ENCODE results near the gene TBPL1. TPM values are rescaled to one million over a fixed set of nuclear protein-coding genes. Genes with fewer than 3 reads are reported as not detected.

Gene TBPL1
- total and polyA plus RNA-seq, 2 of the 8 experiments (the other 6 are each of a cell fraction or from before 2014, with no cell fraction given), result 32.5 to 67.0 TPM

- DNase-seq (ENCODE audit: low read depth in 1 of 2, low spot score in 2 of 2) (no peak), FAIRE-seq (no peak)
- Histone ChIP-seq H3K36me3 (ENCODE audit: control insufficient read depth in 2 of 4, insufficient read depth in 4 of 4, low read length in 3 of 4) (peaks cover 0 to 4% (median 0%) of the 10 kb centered on the region in 4 experiments; a peak in 2 of 8 replicates), H3K23me2 (ENCODE audit: low read depth, low read length) (no peaks in the 10 kb centered on the region), H3K79me2 (ENCODE audit: control insufficient read depth in 1 of 2, insufficient read depth in 2 of 2, low read length in 2 of 2) (no peaks in the 10 kb centered on the region), H3K56ac (replicated peaks; ENCODE audit: insufficient read length, low read depth, low read length) (no peak overlapping the region), H2BK15ac (ENCODE audit: low read length) (no peak overlapping the region), H3K4me3 (ENCODE audit: extremely low read depth in 1 of 4, insufficient read depth in 2 of 4, low read depth in 3 of 4, low read length in 4 of 4) (no peak overlapping the region), H2BK120ac (replicated peaks; ENCODE audit: low read depth, low read length) (no peak overlapping the region), H2AK5ac (ENCODE audit: low read depth, low read length) (no peak overlapping the region), H4K20me1 (replicated peaks in 1 of 2; ENCODE audit: control insufficient read depth in 1 of 2, insufficient read depth in 2 of 2, low read length in 2 of 2) (no peaks in the 10 kb centered on the region), H3K18ac (ENCODE audit: extremely low read depth, low read length) (no peak overlapping the region), H4K91ac (replicated peaks; ENCODE audit: insufficient read length, low read length) (no peak overlapping the region), H2AFZ (ENCODE audit: low read length) (no peak overlapping the region), H3K4ac (replicated peaks; ENCODE audit: insufficient read length, low read depth, low read length) (no peak overlapping the region), H4K5ac (ENCODE audit: insufficient read length, low read depth, low read length) (no peak overlapping the region), H3K4me1 (replicated peaks in 1 of 4; ENCODE audit: control insufficient read depth in 3 of 4, insufficient read depth in 4 of 4, low read length in 3 of 4) (peaks cover 0 to 8% (median 4%) of the 10 kb centered on the region in 4 experiments; a peak in 4 of 7 replicates), H3K9ac (replicated peaks in 1 of 4; ENCODE audit: extremely low read depth in 1 of 4, low read depth in 3 of 4, low read length in 3 of 4) (no peak overlapping the region), H3K9me3 (ENCODE audit: insufficient read depth in 2 of 2, low read depth in 1 of 2, low read length in 1 of 2) (no peaks in the 10 kb centered on the region; a peak in 1 of 4 replicates), H3K27me3 (replicated peaks in 1 of 4; ENCODE audit: control insufficient read depth in 3 of 4, extremely low read depth in 1 of 4, insufficient read depth in 3 of 4, low read length in 3 of 4) (no peaks in the 10 kb centered on the region), H2BK20ac (ENCODE audit: low read length) (0 out of 2 replicates have a peak overlapping the region, but pooled peaks have one; percentile 27), H2BK12ac (ENCODE audit: low read depth, low read length) (0 out of 2 replicates have a peak overlapping the region, but pooled peaks have one; percentile 2), H3K14ac (ENCODE audit: insufficient read length) (no peak overlapping the region), H2BK5ac (ENCODE audit: low read depth, low read length) (no peak overlapping the region), H3K23ac (ENCODE audit: insufficient read length) (no peak overlapping the region), H3K27ac (ENCODE audit: low read depth, low read length) (no peak overlapping the region), H4K8ac (ENCODE audit: extremely low read depth, insufficient read depth, low read length) (no peak overlapping the region), H3K4me2 (ENCODE audit: insufficient read depth in 1 of 2, low read depth in 2 of 2, low read length in 2 of 2) (no peak overlapping the region), H3K79me1 (ENCODE audit: low read depth, low read length) (no peaks in the 10 kb centered on the region; the same call in 1 of the 2 replicates)
- ChIA-PET POLR2A (ENCODE audit: partially characterized antibody) (interaction anchor here (1.2 kb wide), 1 partner anchor 14 kb away, joined by 4 read pairs; no protein-coding TSS in a partner anchor), CTCF (ENCODE audit: partially characterized antibody) (interaction anchor here (3.8 to 5.3 kb wide), 3 partner anchors 20 to 104 kb away, joined by 14 to 31 read pairs (median 22); no protein-coding TSS in a partner anchor)
- 94% methylated on average over 6 of the region's 6 CpGs; no CpG with 5 or more reads in 1 of the 2 experiments for WGBS, 2 experiments (ENCODE audit: extremely low coverage in 1 of 2, insufficient coverage in 1 of 2, insufficient read length in 1 of 2, insufficient replicate concordance in 2 of 2, low coverage in 1 of 2, low lambda C conversion rate in 2 of 2, missing lambda C conversion rate in 1 of 2)
- TF ChIP-seq POU5F1 (IDR thresholded peaks at IDR 0.05; ENCODE audit: low read depth, low read length) (no peak), CBX5 (IDR thresholded peaks at IDR 0.05; ENCODE audit: low read depth, low read length) (no peak), SP2 (IDR thresholded peaks at IDR 0.05; ENCODE audit: low read length) (no peak), BCL11A (IDR thresholded peaks at IDR 0.05; ENCODE audit: low read depth in 2 of 2, low read length in 2 of 2) (no peak)
Observed at GRCh38 chr6:133992992-133993680, 40.1 kb downstream of the TBPL1 start.
